Endothelial cell of umbilical vein (primary cell): ENCODE data around the gene C2orf81. TPM values are rescaled to one million over a fixed set of nuclear protein-coding genes. Genes with fewer than 3 reads are reported as not detected.

ENCODE experiments used
- BruUV-seq: library from RNA; stranded (reverse); fragments of 400-500 nt; replicated peaks from 2 replicates; lab custom pipeline; 2021; lab: Mats Ljungman, UMichigan
- CTCF ChIA-PET: fragments of 300-600, 350-600 bp; sonication (Branson Sonifier 250); formaldehyde crosslinking; loops from one replicate; lab custom pipeline; 2021; ENCODE audit warnings: antibody characterized with exemption, inconsistent platforms; lab: Charles Lee
- POLR2A ChIA-PET: fragments of 300-600, 350-600 bp; sonication (Branson Sonifier 250); formaldehyde crosslinking; loops from one replicate; lab custom pipeline; 2021; ENCODE audit warnings: antibody characterized with exemption, inconsistent platforms; lab: Charles Lee
- DNase-seq: peaks from one replicate; pipeline ENCODE4 v3.0.0-alpha.2; 2011; ENCODE audit warnings: low read depth, low spot score
- FAIRE-seq: peaks from 2 replicates; lab custom pipeline; 2011; peaks lifted over from hg19 to GRCh38; lab: Jason Lieb, UNC
- H2AFZ ChIP-seq: 2 replicates; pipeline ENCODE4 v1.6.0; 2012; ENCODE audit warnings: low read depth, low read length, control low read depth, inconsistent platforms
- H3K27ac ChIP-seq: 2 replicates; pipeline ENCODE4 v1.5.1; 2011; ENCODE audit warnings: low read depth, mild to moderate bottlenecking, control low read depth, low read length, moderate library complexity; ENCODE audit not compliant: insufficient read depth
- H3K27me3 ChIP-seq, 2 experiments: 2 replicates each; pipeline versions ENCODE4 v1.6.0 to v1.6.1; 2011; ENCODE audit warnings: low read length in 2 of 2, mixed read lengths in 1 of 2; ENCODE audit not compliant: control insufficient read depth in 2 of 2, insufficient read depth in 2 of 2
- H3K36me3 ChIP-seq, 2 experiments: 2 replicates in 1 of 2; 3 replicates in 1 of 2; pipeline ENCODE4 v1.5.1; 2011; ENCODE audit warnings: low read length in 2 of 2, mild to moderate bottlenecking in 1 of 2, moderate library complexity in 1 of 2; ENCODE audit not compliant: control insufficient read depth in 2 of 2, insufficient read depth in 2 of 2; ENCODE audit errors: extremely low read depth in 1 of 2
- H3K4me1 ChIP-seq: 3 replicates; pipeline ENCODE4 v1.5.1; 2011; ENCODE audit warnings: mild to moderate bottlenecking, low read length; ENCODE audit not compliant: control insufficient read depth, insufficient read depth; ENCODE audit errors: extremely low read depth
- H3K4me2 ChIP-seq: 2 replicates; pipeline ENCODE4 v1.6.1; 2011; ENCODE audit warnings: low read length, control low read depth, mixed read lengths; ENCODE audit not compliant: insufficient read depth
- H3K4me3 ChIP-seq, 3 experiments: fragments of 200-600 bp in 1 of 3; sonication (generic), shearing (Covaris generic) in 1 of 3; replicated peaks in 1 of 3; 2 replicates each; pipeline ENCODE4 v1.5.1; 2011 to 2016; ENCODE audit warnings: control low read depth in 3 of 3, low read length in 3 of 3, mild to moderate bottlenecking in 2 of 3, inconsistent platforms in 1 of 3, low read depth in 1 of 3, moderate library complexity in 1 of 3; ENCODE audit not compliant: insufficient read depth in 1 of 3
- H3K79me2 ChIP-seq: 2 replicates; pipeline ENCODE4 v1.6.0; 2012; ENCODE audit warnings: low read length, inconsistent platforms; ENCODE audit not compliant: control insufficient read depth, insufficient read depth
- H3K9ac ChIP-seq: replicated peaks from 2 replicates; pipeline ENCODE3; 2011; ENCODE audit warnings: low read length, control low read depth; ENCODE audit not compliant: insufficient read depth; ENCODE audit errors: extremely low read depth
- H3K9me1 ChIP-seq: replicated peaks from 3 replicates; pipeline ENCODE4 v1.6.0; 2011; ENCODE audit warnings: mild to moderate bottlenecking, low read length; ENCODE audit not compliant: control insufficient read depth, insufficient read depth; ENCODE audit errors: extremely low read depth
- H3K9me3 ChIP-seq: replicated peaks from 2 replicates; pipeline ENCODE4 v1.5.1; 2012; ENCODE audit warnings: low read length, inconsistent platforms; ENCODE audit not compliant: control insufficient read depth, insufficient read depth
- H4K20me1 ChIP-seq: replicated peaks from 2 replicates; pipeline ENCODE3; 2011; ENCODE audit warnings: mild to moderate bottlenecking, low read length; ENCODE audit not compliant: control insufficient read depth, insufficient read depth; ENCODE audit errors: extremely low read depth
- CTCF ChIP-seq, 2 donors: IDR thresholded peaks; 1 replicate in 1 of 2; 2 replicates in 1 of 2; pipeline ENCODE4 v1.5.1; 2011; ENCODE audit warnings: low read length in 2 of 2, mild to moderate bottlenecking in 2 of 2, moderate library complexity in 2 of 2, control low read depth in 1 of 2, inconsistent platforms in 1 of 2, low read depth in 1 of 2; ENCODE audit not compliant: insufficient read depth in 1 of 2; ENCODE audit errors: extremely low read depth in 1 of 2
- GATA2 ChIP-seq: IDR thresholded peaks from 2 replicates; pipeline ENCODE4 v1.7.0; 2011; ENCODE audit warnings: low read depth, mild to moderate bottlenecking, moderate library complexity, mixed read lengths, low read length; ENCODE audit not compliant: insufficient read length, insufficient read depth
- MYC ChIP-seq: IDR thresholded peaks from one replicate; pipeline ENCODE4 v1.6.1; 2011; ENCODE audit warnings: mild to moderate bottlenecking, low read depth, low read length
- dilution Hi-C: fragments of 300-500 bp; cut with MboI; formaldehyde crosslinking; loops from one replicate; pipeline ENCODE4 v1.15.0; 2019; ENCODE audit warnings: low sequenced_read_pairs; ENCODE audit not compliant: extremely low pct_ligation_motif_present
- intact Hi-C: fragments of 100-400 bp; cut with micrococcal nuclease; formaldehyde crosslinking; loops from one replicate; pipeline ENCODE4 v1.10.0; 2022
- polyA plus RNA-seq, 4 experiments: library from polyadenylated mRNA; depleted of rRNA in 3 of 4; stranded (reverse) in 3 of 4; unstranded in 1 of 4; fragments of >200 nt; gene quantifications; 2 replicates each; pipeline versions ENCODE4 v1.2.1 to v1.2.3, GENCODE V29; 2011 to 2012; ENCODE audit warnings: missing spikeins in 1 of 4
- total RNA-seq: library from RNA; stranded (reverse); gene quantifications from 2 replicates; pipeline ENCODE4 v1.2.3, GENCODE V29; 2021

C2orf81 gene
- total and polyA plus RNA-seq, 2 donors (not counting 3 experiments of a cell fraction or from before 2014, with no cell fraction given), result 0.17 to 0.71 TPM

DNA sequence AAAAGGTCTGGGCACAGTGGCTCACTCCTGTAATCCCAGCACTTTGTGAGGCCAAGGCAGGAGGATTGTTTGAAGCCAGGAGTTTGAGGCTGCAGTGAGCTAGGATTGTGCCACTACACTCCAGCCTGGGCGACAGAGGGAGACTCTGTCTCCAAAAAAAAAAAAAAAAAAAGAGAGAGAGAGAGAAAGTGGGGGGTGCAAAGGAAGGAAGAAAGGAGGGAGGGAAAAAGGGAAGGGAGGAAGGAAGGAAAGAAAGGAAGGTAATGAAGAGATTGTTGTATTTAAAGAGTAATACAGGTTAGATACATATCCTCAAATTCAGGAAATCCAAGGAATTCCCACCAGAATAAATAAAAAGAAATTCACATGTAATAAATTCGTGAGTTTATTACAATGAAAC is 19.5 kb downstream of the C2orf81 start:
- BruUV-seq, result no TSS peak
- Histone ChIP-seq H3K79me2 (no peaks in the 10 kb centered on the region), H3K4me2 (no peak overlapping the region), H4K20me1 (no peaks in the 10 kb centered on the region), H3K27ac (no peak overlapping the region), H3K4me3 (no peak overlapping the region), H3K9ac (no peak overlapping the region), H3K4me1 (no peaks in the 10 kb centered on the region), H3K27me3 (peaks cover 3 to 8% of the 10 kb centered on the region in 2 experiments), H3K36me3 (no peaks in the 10 kb centered on the region), H3K9me1 (no peaks in the 10 kb centered on the region), H2AFZ (no peak overlapping the region), H3K9me3 (no peaks in the 10 kb centered on the region)
- ChIA-PET POLR2A (no interaction called here), CTCF (interaction anchor here (0.9 to 3.0 kb wide), 8 partner anchors 11 to 578 kb away, joined by 3 to 22 read pairs (median 4); partner anchors contain the start of genes CCDC142 and TTC31)
- TF ChIP-seq CTCF (IDR thresholded peaks at IDR 0.05; ENCODE audit: extremely low read depth in 1 of 2, insufficient read depth in 1 of 2, low read depth in 1 of 2, low read length in 2 of 2) (no peak), MYC (no peak)
- intact Hi-C loops, result loop anchor here (2.0 kb wide), 1 partner anchor 151 kb away; no protein-coding TSS in a partner anchor
- dilution Hi-C loops, result no loop called here
- DNase-seq (no peak), FAIRE-seq (no peak)

- no peak overlapping the region for H2AFZ ChIP-seq
- POLR2A ChIA-PET, result no interaction called here
Measured at GRCh38 chr2:74399785-74400184, 21.6 kb downstream of the C2orf81 start.

More at GRCh38 chr2:74399785-74400184, 21.6 kb downstream of the C2orf81 start:
- peak; percentile 42 to 53 for TF ChIP-seq CTCF (IDR thresholded peaks at IDR 0.05; ENCODE audit: extremely low read depth in 1 of 2, insufficient read depth in 1 of 2, low read depth in 1 of 2, low read length in 2 of 2)
- TF ChIP-seq GATA2, result no peak
- Histone ChIP-seq H3K9ac (no peak overlapping the region), H3K4me3 (no peak overlapping the region), H3K36me3 (no peaks in the 10 kb centered on the region), H3K4me2 (no peak overlapping the region), H3K79me2 (no peaks in the 10 kb centered on the region), H3K9me1 (no peaks in the 10 kb centered on the region), H3K4me1 (no peaks in the 10 kb centered on the region), H3K27me3 (peaks cover 0 to 2% of the 10 kb centered on the region in 2 experiments), H3K27ac (no peak overlapping the region), H3K9me3 (no peaks in the 10 kb centered on the region), H4K20me1 (no peaks in the 10 kb centered on the region)
- FAIRE-seq, result peak; percentile 4
- intact Hi-C loops (loop anchor here (1.0 to 10.0 kb wide), 3 partner anchors 16 to 575 kb away; partner anchors contain the start of gene STAMBP), dilution Hi-C loops (no loop called here)
- peak; percentile 41 for DNase-seq
- BruUV-seq, result no TSS peak
- CTCF ChIA-PET, result interaction anchor here (1.0 to 3.0 kb wide), 5 partner anchors 8 to 573 kb away, joined by 3 to 22 read pairs (median 3); no protein-coding TSS in a partner anchor
